Breast epithelium (tissue), 3 donors: ENCODE measurements around the gene RABEPK.

Experiments
- POLR2AphosphoS5 ChIP-seq, 3 donors: sonication (generic); formaldehyde crosslinking; IDR thresholded peaks; one replicate each; pipeline ENCODE4 v1.6.1; 2017; ENCODE audit warnings: antibody characterized with exemption in 3 of 3
- TF ChIP-seq, protein P1 (sequence below), 3 donors: fragments of 450-650 bp; IDR thresholded peaks; one replicate each; pipeline ENCODE4 v1.5.1; 2016 to 2017; ENCODE audit warnings: antibody characterized with exemption in 3 of 3, mild to moderate bottlenecking in 3 of 3, moderate library complexity in 3 of 3

DNA sequence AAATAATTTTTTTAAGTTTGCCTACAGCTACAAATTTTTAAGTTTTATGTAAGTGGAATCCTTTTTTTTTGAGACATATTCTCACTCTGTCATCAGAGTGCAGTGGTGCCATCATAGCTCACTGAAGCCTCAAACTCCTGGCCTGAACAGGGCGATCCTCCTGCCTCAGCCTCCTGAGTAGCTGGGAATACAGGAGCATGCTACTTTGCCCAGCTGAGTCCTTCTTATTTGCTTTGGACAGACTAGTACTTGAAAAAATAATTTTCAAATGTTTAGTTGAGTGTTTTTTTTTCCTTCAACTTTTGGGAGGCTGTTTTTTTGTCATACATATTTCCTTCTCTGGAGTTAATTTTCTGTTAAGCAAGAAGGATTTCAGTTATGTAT is 68.7 kb downstream of the RABEPK start:
- TF ChIP-seq, protein P1, sequence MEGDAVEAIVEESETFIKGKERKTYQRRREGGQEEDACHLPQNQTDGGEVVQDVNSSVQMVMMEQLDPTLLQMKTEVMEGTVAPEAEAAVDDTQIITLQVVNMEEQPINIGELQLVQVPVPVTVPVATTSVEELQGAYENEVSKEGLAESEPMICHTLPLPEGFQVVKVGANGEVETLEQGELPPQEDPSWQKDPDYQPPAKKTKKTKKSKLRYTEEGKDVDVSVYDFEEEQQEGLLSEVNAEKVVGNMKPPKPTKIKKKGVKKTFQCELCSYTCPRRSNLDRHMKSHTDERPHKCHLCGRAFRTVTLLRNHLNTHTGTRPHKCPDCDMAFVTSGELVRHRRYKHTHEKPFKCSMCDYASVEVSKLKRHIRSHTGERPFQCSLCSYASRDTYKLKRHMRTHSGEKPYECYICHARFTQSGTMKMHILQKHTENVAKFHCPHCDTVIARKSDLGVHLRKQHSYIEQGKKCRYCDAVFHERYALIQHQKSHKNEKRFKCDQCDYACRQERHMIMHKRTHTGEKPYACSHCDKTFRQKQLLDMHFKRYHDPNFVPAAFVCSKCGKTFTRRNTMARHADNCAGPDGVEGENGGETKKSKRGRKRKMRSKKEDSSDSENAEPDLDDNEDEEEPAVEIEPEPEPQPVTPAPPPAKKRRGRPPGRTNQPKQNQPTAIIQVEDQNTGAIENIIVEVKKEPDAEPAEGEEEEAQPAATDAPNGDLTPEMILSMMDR (IDR thresholded peaks at IDR 0.05) = no peak
- no peak for TF ChIP-seq POLR2AphosphoS5 (IDR thresholded peaks at IDR 0.05)
